ENCODE measurements around the gene SORCS2. TPM values are rescaled to one million over a fixed set of nuclear protein-coding genes. Genes with fewer than 3 reads are reported as not detected.

Gene SORCS2
- polyA plus RNA-seq, 1 of the 3 experiments (the other 2 are of a cell fraction), result 1.6 TPM

GRCh38 chr4:7158991-7159390 is 33.3 kb upstream of the SORCS2 start:
- DNase-seq, result no peak
- Histone ChIP-seq H3F3A (replicated peaks; ENCODE audit: insufficient read depth) (no peaks in the 10 kb centered on the region), H3K9me3 (no peaks in the 10 kb centered on the region), H3K4me2 (no peak overlapping the region), H3K4me1 (ENCODE audit: control insufficient read depth in 1 of 2, insufficient read depth in 2 of 2, low read depth in 1 of 2, low read length in 1 of 2) (peaks cover 0 to 19% of the 10 kb centered on the region in 2 experiments; a peak in 2 of 4 replicates), H3K9me2 (no peaks in the 10 kb centered on the region), H3K4me3 (ENCODE audit: low read depth in 2 of 2, low read length in 1 of 2) (no peak overlapping the region), H3K27me3 (ENCODE audit: insufficient read depth) (peaks cover 17% of the 10 kb centered on the region), H4K20me1 (ENCODE audit: insufficient read depth) (no peaks in the 10 kb centered on the region), H3K79me2 (ENCODE audit: insufficient read depth) (no peaks in the 10 kb centered on the region), H3K27ac (ENCODE audit: low read depth in 2 of 2, low read length in 1 of 2) (no peak overlapping the region), H3K36me3 (replicated peaks in 1 of 2; ENCODE audit: control insufficient read depth in 1 of 2, insufficient read depth in 2 of 2, low read length in 1 of 2) (no peaks in the 10 kb centered on the region), H3K9ac (no peak overlapping the region), H2AFZ (ENCODE audit: low read depth) (no peak overlapping the region)
- POLR2A ChIA-PET, result no interaction called here
- CTCF ChIA-PET, result no interaction called here
- TF ChIP-seq CHD2 (IDR thresholded peaks at IDR 0.05; ENCODE audit: low read length, partially characterized antibody) (no peak), USF2 (IDR thresholded peaks at IDR 0.05; ENCODE audit: borderline replicate concordance, low read depth, low read length) (no peak), PBX3 (IDR thresholded peaks at IDR 0.05) (no peak), TCF12 (IDR thresholded peaks at IDR 0.05) (no peak)
- WGBS (ENCODE audit: low lambda C conversion rate), result 46% methylated on average over 5 of the region's 10 CpGs

- Histone ChIP-seq H3K4me1 (ENCODE audit: control insufficient read depth in 1 of 2, insufficient read depth in 2 of 2, low read depth in 1 of 2, low read length in 1 of 2) (peaks cover 0 to 19% of the 10 kb centered on the region in 2 experiments; a peak in 2 of 4 replicates), H3K27ac (ENCODE audit: low read depth in 2 of 2, low read length in 1 of 2) (no peak overlapping the region), H3K27me3 (ENCODE audit: insufficient read depth) (peaks cover 13% of the 10 kb centered on the region; the same call in 1 of the 2 replicates), H3K79me2 (ENCODE audit: insufficient read depth) (no peaks in the 10 kb centered on the region), H3K4me3 (ENCODE audit: low read depth in 2 of 2, low read length in 1 of 2) (no peak overlapping the region), H3K4me2 (no peak overlapping the region), H3K9me2 (no peaks in the 10 kb centered on the region), H3K9ac (no peak overlapping the region), H3F3A (replicated peaks; ENCODE audit: insufficient read depth) (no peaks in the 10 kb centered on the region), H4K20me1 (ENCODE audit: insufficient read depth) (no peaks in the 10 kb centered on the region), H3K36me3 (replicated peaks in 1 of 2; ENCODE audit: control insufficient read depth in 1 of 2, insufficient read depth in 2 of 2, low read length in 1 of 2) (no peaks in the 10 kb centered on the region), H2AFZ (ENCODE audit: low read depth) (no peak overlapping the region), H3K9me3 (no peaks in the 10 kb centered on the region)
- DNase-seq, result no peak
- POLR2A ChIA-PET, result no interaction called here
- 62% methylated on average over 6 of the region's 6 CpGs for WGBS (ENCODE audit: low lambda C conversion rate)
- CTCF ChIA-PET, result interaction anchor here (1.7 kb wide), 1 partner anchor 26 kb away, joined by 5 read pairs; no protein-coding TSS in a partner anchor
- no peak for TF ChIP-seq MXI1 (IDR thresholded peaks at IDR 0.05; ENCODE audit: low read depth, low read length)
- no peak for TF ChIP-seq USF2 (IDR thresholded peaks at IDR 0.05; ENCODE audit: borderline replicate concordance, low read depth, low read length)
- no peak for TF ChIP-seq TEAD4 (IDR thresholded peaks at IDR 0.05; ENCODE audit: borderline replicate concordance, insufficient read depth)
- no peak for TF ChIP-seq YY1 (IDR thresholded peaks at IDR 0.05; ENCODE audit: low read depth)
- TF ChIP-seq MEF2A (IDR thresholded peaks at IDR 0.05; ENCODE audit: borderline replicate concordance, low read depth), result no peak
- no peak for TF ChIP-seq RFX5 (IDR thresholded peaks at IDR 0.05; ENCODE audit: low read length)
- no peak for TF ChIP-seq TCF12 (IDR thresholded peaks at IDR 0.05)
- no peak for TF ChIP-seq USF1 (IDR thresholded peaks at IDR 0.05; ENCODE audit: borderline replicate concordance, low read depth)
- TF ChIP-seq IRF3 (IDR thresholded peaks at IDR 0.05; ENCODE audit: low read depth, low read length), result no peak
- TF ChIP-seq EP300 (IDR thresholded peaks at IDR 0.05; ENCODE audit: borderline replicate concordance in 1 of 2, low read depth in 1 of 2, low read length in 1 of 2), result no peak
- no peak for TF ChIP-seq ZBTB33 (IDR thresholded peaks at IDR 0.05; ENCODE audit: borderline replicate concordance, low read depth)
- no peak for TF ChIP-seq GABPA (IDR thresholded peaks at IDR 0.05; ENCODE audit: low read depth)
- no peak for TF ChIP-seq JUND (IDR thresholded peaks at IDR 0.05)
- TF ChIP-seq NFIC (IDR thresholded peaks at IDR 0.05; ENCODE audit: borderline replicate concordance), result no peak
- TF ChIP-seq CHD2 (IDR thresholded peaks at IDR 0.05; ENCODE audit: low read length, partially characterized antibody), result no peak
- TF ChIP-seq CTCF (IDR thresholded peaks at IDR 0.05), result no peak
- no peak for TF ChIP-seq EZH2phosphoT487 (IDR thresholded peaks at IDR 0.05; ENCODE audit: borderline replicate concordance, low read depth)
- TF ChIP-seq RAD21 (IDR thresholded peaks at IDR 0.05; ENCODE audit: low read length), result no peak
Measured at GRCh38 chr4:7159923-7160322, 32.4 kb upstream of the SORCS2 start.

Measured in SK-N-SH (cell line).